ENCODE data around the gene CFAP58.
A peak's percentile ranks its signal among the peaks of the same experiment; 100 is the strongest.

Gene CFAP58

DNA sequence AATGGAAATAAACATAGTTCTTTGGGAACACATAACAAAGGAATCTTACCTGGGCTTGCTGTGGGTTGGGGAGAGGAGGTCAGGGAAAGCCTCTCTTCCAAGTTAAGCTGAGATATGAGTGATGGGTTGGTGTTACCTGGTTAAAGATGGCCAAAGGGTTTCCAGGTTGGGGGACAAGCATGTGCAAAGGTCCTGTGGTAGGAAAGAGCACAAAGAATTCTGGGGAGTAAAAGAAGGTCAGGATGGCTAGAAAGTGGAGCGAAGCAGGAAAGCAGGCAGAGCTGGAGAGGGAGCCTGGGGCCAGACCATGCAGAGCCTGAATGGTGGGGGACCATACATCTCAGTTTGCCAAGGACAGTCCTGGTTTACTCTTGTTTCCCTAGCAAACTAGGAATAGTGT, 133.2 kb downstream of the CFAP58 start:
- DNase-seq (ENCODE audit: low read depth) = no peak
- TF ChIP-seq, protein P1, sequence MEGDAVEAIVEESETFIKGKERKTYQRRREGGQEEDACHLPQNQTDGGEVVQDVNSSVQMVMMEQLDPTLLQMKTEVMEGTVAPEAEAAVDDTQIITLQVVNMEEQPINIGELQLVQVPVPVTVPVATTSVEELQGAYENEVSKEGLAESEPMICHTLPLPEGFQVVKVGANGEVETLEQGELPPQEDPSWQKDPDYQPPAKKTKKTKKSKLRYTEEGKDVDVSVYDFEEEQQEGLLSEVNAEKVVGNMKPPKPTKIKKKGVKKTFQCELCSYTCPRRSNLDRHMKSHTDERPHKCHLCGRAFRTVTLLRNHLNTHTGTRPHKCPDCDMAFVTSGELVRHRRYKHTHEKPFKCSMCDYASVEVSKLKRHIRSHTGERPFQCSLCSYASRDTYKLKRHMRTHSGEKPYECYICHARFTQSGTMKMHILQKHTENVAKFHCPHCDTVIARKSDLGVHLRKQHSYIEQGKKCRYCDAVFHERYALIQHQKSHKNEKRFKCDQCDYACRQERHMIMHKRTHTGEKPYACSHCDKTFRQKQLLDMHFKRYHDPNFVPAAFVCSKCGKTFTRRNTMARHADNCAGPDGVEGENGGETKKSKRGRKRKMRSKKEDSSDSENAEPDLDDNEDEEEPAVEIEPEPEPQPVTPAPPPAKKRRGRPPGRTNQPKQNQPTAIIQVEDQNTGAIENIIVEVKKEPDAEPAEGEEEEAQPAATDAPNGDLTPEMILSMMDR (conservative IDR thresholded peaks at IDR 0.05; ENCODE audit: low read length) = no peak
- H3K4me3 ChIP-seq (ENCODE audit: low read length) = no peak overlapping the region

DNA sequence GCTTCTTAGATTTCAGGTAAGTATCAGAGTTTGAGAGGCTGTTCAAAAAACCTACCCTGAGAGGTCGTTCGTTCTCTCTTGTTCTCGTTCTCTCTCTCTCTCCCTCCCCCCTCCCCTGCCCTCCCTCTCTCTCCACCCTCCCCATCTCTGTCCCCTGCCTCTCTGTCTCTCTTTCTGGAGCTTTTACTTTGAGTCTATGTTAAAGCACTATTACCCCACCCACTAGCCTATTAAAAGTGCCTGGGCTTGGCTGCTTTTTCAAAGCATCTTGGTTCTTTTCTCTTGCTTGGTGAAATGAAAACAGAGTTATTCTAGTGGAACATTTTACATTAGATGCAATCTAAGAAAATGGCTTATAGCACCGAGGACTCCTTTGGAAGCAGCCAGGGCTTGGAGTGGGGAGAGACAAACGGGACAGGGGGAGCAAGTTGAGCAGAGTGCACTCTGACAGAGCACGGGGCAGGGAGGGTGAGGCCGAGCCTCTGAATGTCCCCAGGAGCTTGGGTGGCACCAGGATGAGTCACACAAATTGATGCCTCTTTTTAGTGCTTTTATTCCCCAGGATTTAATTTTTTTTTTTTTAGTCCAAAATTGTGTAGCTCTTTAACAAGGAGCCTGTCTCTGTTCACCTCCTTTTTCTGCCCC, 134.3 kb downstream of the CFAP58 start:
- TF ChIP-seq, protein P1 (conservative IDR thresholded peaks at IDR 0.05; ENCODE audit: low read length) = no peak
- no peak overlapping the region for H3K4me3 ChIP-seq (ENCODE audit: low read length)
- no peak for DNase-seq (ENCODE audit: low read depth)

DNA sequence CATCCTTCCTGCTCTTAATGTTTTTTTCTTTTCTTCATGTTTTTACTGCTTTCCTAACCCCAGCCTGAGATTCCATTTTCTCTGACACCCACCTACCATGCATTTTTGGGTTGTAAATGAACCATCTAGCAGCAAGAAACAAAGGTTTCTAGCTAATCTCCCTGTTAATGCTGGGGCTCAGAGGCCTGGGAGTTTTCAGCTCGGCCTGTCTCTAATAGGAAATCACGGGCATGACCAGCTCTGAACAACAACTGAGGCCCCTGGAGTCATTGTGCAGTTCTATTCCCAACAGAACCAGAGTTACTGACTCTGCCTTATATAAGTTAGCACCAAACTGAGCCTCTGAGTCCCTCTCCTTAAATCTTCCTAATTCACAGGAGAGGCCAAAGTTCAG, 134.8 kb downstream of the CFAP58 start:
- no peak for DNase-seq (ENCODE audit: low read depth)
- no peak overlapping the region for H3K4me3 ChIP-seq (ENCODE audit: low read length)
- TF ChIP-seq, protein P1 (conservative IDR thresholded peaks at IDR 0.05; ENCODE audit: low read length) = no peak

DNA sequence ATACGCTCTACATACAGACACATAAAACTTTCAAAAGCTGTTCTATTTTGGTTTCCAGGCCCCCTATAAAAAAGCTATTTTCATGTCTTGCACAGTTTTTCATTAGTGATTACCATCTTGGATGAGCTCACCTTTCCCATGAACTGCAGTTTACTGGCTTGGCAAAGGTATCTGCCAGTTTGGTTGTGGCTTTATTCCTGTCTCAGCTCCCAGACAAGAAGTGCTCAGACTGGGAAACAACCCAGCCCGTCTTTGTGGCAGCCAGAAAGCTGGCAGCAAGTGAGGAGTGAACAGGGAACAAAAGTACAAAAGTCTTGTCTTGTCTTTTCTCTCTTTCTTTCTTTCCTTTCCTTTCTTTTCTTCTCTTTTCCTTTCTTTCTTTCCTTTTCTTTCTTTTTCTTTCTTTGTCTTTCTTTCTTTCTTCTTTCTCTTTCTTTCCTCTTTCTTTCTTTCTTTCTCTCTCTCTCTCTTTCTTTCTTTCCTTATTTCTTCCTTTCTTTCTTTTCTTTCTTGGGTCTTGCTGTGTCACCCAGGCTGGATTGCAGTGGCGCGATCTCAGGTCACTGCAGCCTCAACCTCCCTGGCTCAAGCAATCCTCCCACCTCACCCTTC, 138.8 kb downstream of the CFAP58 start:
- TF ChIP-seq, protein P1 (conservative IDR thresholded peaks at IDR 0.05; ENCODE audit: low read length) = no peak
- peak; percentile 16 for DNase-seq (ENCODE audit: low read depth)
- H3K4me3 ChIP-seq (ENCODE audit: low read length) = no peak overlapping the region

DNA sequence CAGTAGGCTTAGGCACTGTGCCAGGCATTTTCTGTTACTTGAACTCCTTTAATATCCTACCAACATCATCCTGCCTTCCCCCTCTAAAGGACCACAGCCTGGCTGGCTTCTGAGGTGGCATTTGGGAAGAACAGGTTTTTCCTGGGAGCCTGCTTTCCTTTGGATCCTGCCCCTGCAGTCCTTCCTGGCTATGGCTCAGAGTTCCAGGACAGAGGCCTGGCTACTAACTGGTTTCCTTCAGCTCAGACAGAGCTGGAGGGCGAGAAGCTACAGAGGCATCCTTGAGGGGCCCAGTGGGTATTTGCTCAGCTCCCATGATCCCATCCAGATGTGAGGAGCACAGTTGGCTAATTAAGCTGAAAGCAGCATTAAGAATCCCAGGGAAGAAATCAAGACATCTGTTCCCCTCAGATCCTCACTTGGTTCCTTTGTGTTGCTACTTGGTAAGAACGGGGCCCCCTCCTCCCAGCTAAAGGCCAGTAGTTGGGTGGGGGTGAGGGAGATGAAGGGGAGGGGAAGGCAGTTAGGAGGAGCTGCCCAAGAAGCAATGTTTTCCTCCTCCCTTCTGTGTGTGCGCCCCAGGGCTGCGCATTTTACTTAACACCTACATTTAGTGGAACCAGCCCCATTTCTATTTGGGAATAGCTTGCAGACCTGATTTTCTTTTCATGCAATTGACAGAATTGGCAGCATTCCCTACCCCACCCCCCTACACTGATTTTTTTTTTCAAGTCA, 144.9 kb downstream of the CFAP58 start:
- TF ChIP-seq, protein P1 (conservative IDR thresholded peaks at IDR 0.05; ENCODE audit: low read length) = no peak
- no peak for DNase-seq (ENCODE audit: low read depth)
- no peak overlapping the region for H3K4me3 ChIP-seq (ENCODE audit: low read length)

DNA sequence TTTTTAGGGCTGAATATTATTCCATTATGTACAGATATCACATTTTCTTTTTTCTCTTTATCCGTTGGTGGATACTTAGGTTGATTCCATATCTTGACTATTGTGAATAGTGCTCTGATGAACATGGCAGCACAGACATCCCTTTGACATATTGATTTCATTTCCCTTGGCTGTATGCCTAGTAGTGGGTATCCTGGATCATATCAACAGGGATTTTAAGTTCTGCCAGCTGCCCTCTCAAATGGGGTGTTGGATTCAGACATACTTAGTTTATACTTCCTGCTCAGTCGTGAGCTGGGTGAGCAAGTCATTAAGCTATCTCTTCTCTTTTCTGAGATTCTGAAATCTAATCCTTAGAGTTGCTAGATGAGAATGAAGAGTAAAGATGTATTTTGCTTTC, 147.8 kb downstream of the CFAP58 start:
- H3K4me3 ChIP-seq (ENCODE audit: low read length) = no peak overlapping the region
- TF ChIP-seq, protein P1 (conservative IDR thresholded peaks at IDR 0.05; ENCODE audit: low read length) = no peak
- DNase-seq (ENCODE audit: low read depth) = no peak
